HepG2 (cell line): ENCODE results near the gene FOXP3. TPM values are rescaled to one million over a fixed set of nuclear protein-coding genes. Genes with fewer than 3 reads are reported as not detected.

Experiments
- ATAC-seq: fragments of 200-7000 bp; cut with Tn5 transposase; 3 replicates; pipeline ENCODE4 v1.9.1; 2020; ENCODE audit warnings: mild to moderate bottlenecking, moderate library complexity
- BruUV-seq: library from RNA; stranded (reverse); fragments of 400-500 nt; replicated peaks from 2 replicates; lab custom pipeline; 2021; lab: Mats Ljungman, UMichigan
- CTCF ChIA-PET: fragments of 300-600 bp; formaldehyde crosslinking; extraction: SDS; loops from one replicate; lab custom pipeline; 2021; ENCODE audit warnings: low total read pairs, inconsistent platforms, low intra/inter-chr PET ratio; lab: Yijun Ruan, JAX
- POLR2A ChIA-PET: fragments of 350-600 bp; sonication (Branson Sonifier 250); formaldehyde crosslinking; loops from one replicate; lab custom pipeline; 2020; ENCODE audit warnings: antibody characterized with exemption, inconsistent platforms; lab: Yijun Ruan, JAX
- DNase-seq: peaks from one replicate; pipeline ENCODE4 v3.0.0-alpha.2; 2015; ENCODE audit warnings: low spot score
- FAIRE-seq: peaks from 3 replicates; lab custom pipeline; 2011; peaks lifted over from hg19 to GRCh38; lab: Jason Lieb, UNC
- H2AFZ ChIP-seq: one replicate; pipeline ENCODE4 v1.6.1; 2011; ENCODE audit warnings: low read length, inconsistent platforms
- H3K27ac ChIP-seq: fragments of 300-600 bp; 3 replicates; pipeline ENCODE4 v1.8.0; 2011; ENCODE audit warnings: mixed run types, mild to moderate bottlenecking, mixed read lengths, low read length, inconsistent platforms; ENCODE audit not compliant: insufficient read depth; ENCODE audit errors: extremely low read length
- H3K27me3 ChIP-seq, 2 experiments: fragments of 200-600 bp in 1 of 2; 2 replicates in 1 of 2; 3 replicates in 1 of 2; pipeline versions ENCODE4 v1.6.0 to v1.8.0; 2011; ENCODE audit warnings: low read length in 2 of 2, mild to moderate bottlenecking in 2 of 2, moderate library complexity in 2 of 2, inconsistent platforms in 1 of 2; ENCODE audit not compliant: insufficient read depth in 2 of 2, control insufficient read depth in 1 of 2
- H3K36me3 ChIP-seq, 2 experiments: fragments of 200-600 bp in 1 of 2; replicated peaks in 1 of 2; 2 replicates in 1 of 2; 3 replicates in 1 of 2; pipeline versions ENCODE4 v1.5.1 to v1.8.0; 2011; ENCODE audit warnings: low read length in 2 of 2, inconsistent platforms in 1 of 2; ENCODE audit not compliant: insufficient read depth in 2 of 2, control insufficient read depth in 1 of 2
- H3K4me1 ChIP-seq: 2 replicates; pipeline ENCODE4 v1.5.1; 2012; ENCODE audit warnings: low read length, inconsistent platforms; ENCODE audit not compliant: insufficient read depth
- H3K4me2 ChIP-seq: 2 replicates; pipeline ENCODE4 v1.6.0; 2011; ENCODE audit warnings: low read depth, low read length, inconsistent platforms
- H3K4me3 ChIP-seq, 3 experiments: fragments of 200-600 bp in 1 of 3; sonication (generic), shearing (Covaris generic) in 1 of 3; replicated peaks in 1 of 3; 2 replicates each; pipeline ENCODE4 v1.5.1; 2011 to 2016; ENCODE audit warnings: low read length in 3 of 3, inconsistent platforms in 2 of 3, low read depth in 2 of 3, mild to moderate bottlenecking in 2 of 3, control low read depth in 1 of 3, mixed read lengths in 1 of 3; ENCODE audit not compliant: insufficient read depth in 1 of 3
- H3K79me2 ChIP-seq: one replicate; pipeline ENCODE4 v1.6.1; 2011; ENCODE audit warnings: low read length, inconsistent platforms; ENCODE audit not compliant: insufficient read depth
- H3K9ac ChIP-seq: 2 replicates; pipeline ENCODE4 v1.6.0; 2011; ENCODE audit warnings: mild to moderate bottlenecking, low read depth, low read length, inconsistent platforms; ENCODE audit not compliant: insufficient read depth
- H3K9me3 ChIP-seq: 2 replicates; pipeline ENCODE4 v1.5.1; 2012; ENCODE audit warnings: mild to moderate bottlenecking, low read length
- H4K20me1 ChIP-seq: 2 replicates; pipeline ENCODE4 v1.6.0; 2011; ENCODE audit warnings: inconsistent platforms, mild to moderate bottlenecking, low read length, moderate library complexity; ENCODE audit not compliant: insufficient read depth
- ARNT ChIP-seq: fragments of 450-650 bp; IDR thresholded peaks from 2 replicates; pipeline ENCODE4 v1.6.1; 2017
- ELF3 ChIP-seq: IDR thresholded peaks from 2 replicates; pipeline ENCODE4 v1.6.1; 2016; ENCODE audit warnings: missing genetic modification reagents, missing compliant biosample characterization
- GATA4 ChIP-seq: sonication (generic); IDR thresholded peaks from 2 replicates; pipeline ENCODE4 v1.6.1; 2016; ENCODE audit warnings: antibody characterized with exemption, low read depth, borderline replicate concordance
- GATAD1 ChIP-seq: IDR thresholded peaks from 2 replicates; pipeline ENCODE4 v1.6.1; 2016; ENCODE audit warnings: missing genetic modification reagents, missing compliant biosample characterization
- HNRNPL ChIP-seq: fragments of 200-400 bp; formaldehyde crosslinking; IDR thresholded peaks from 2 replicates; pipeline ENCODE4 v1.6.1; 2017; ENCODE audit warnings: mild to moderate bottlenecking, low read depth, low read length
- HOXA5 ChIP-seq: sonication (generic); formaldehyde crosslinking; IDR thresholded peaks from 2 replicates; pipeline ENCODE4 v1.4.0; 2020; ENCODE audit warnings: missing genetic modification reagents
- KLF12 ChIP-seq: sonication (generic); formaldehyde crosslinking; IDR thresholded peaks from 2 replicates; pipeline ENCODE4 v1.4.0; 2020; ENCODE audit warnings: missing genetic modification reagents, borderline replicate concordance
- KLF13 ChIP-seq: sonication (generic); formaldehyde crosslinking; IDR thresholded peaks from 2 replicates; pipeline ENCODE4 v1.4.0; 2020; ENCODE audit warnings: mild to moderate bottlenecking, missing genetic modification reagents
- PATZ1 ChIP-seq: sonication (generic); formaldehyde crosslinking; IDR thresholded peaks from 2 replicates; pipeline ENCODE4 v1.4.0; 2020; ENCODE audit warnings: missing genetic modification reagents
- SNRNP70 ChIP-seq: fragments of 200-400 bp; formaldehyde crosslinking; IDR thresholded peaks from 2 replicates; pipeline ENCODE4 v1.6.1; 2017; ENCODE audit warnings: mild to moderate bottlenecking, low read depth, low read length, moderate library complexity
- STAT5B ChIP-seq: sonication (generic); formaldehyde crosslinking; IDR thresholded peaks from 2 replicates; pipeline ENCODE4 v1.4.0; 2020; ENCODE audit warnings: missing genetic modification reagents
- ZBED4 ChIP-seq: sonication (generic); formaldehyde crosslinking; IDR thresholded peaks from 2 replicates; pipeline ENCODE4 v1.4.0; 2020; ENCODE audit warnings: missing genetic modification reagents, borderline replicate concordance
- ZFP37 ChIP-seq: sonication (generic); formaldehyde crosslinking; IDR thresholded peaks from 2 replicates; pipeline ENCODE4 v1.4.0; 2020; ENCODE audit warnings: missing genetic modification reagents, borderline replicate concordance
- ZNF792 ChIP-seq: IDR thresholded peaks from 2 replicates; pipeline ENCODE4 v1.6.1; 2016
- ZNF816 ChIP-seq: sonication (generic); formaldehyde crosslinking; IDR thresholded peaks from 2 replicates; pipeline ENCODE4 v1.8.0; 2022; ENCODE audit warnings: missing genetic modification reagents, mild to moderate bottlenecking, borderline replicate concordance
- ZUFSP ChIP-seq: sonication (generic); formaldehyde crosslinking; IDR thresholded peaks from 2 replicates; pipeline ENCODE4 v1.9.0; 2021; ENCODE audit warnings: missing genetic modification reagents, mild to moderate bottlenecking, borderline replicate concordance
- WGBS: methylation state at CpG from one replicate; pipeline ENCODE4 v1.1.6; 2017; ENCODE audit warnings: low lambda C conversion rate; 5-methylcytosine and 5-hydroxymethylcytosine counted together
- in situ Hi-C: cut with HindIII; loops from 2 replicates; pipeline ENCODE4 v1.10.0; 2017; ENCODE audit warnings: low pct_unique_long_range_greater_than_20kb; ENCODE audit not compliant: extremely low pct_ligation_motif_present
- intact Hi-C: fragments of 100-400 bp; cut with micrococcal nuclease; formaldehyde crosslinking; loops from one replicate; pipeline ENCODE4 v1.10.0; 2022; ENCODE audit not compliant: unreplicated experiment
- polyA plus RNA-seq, 8 experiments: library from polyadenylated mRNA; depleted of rRNA in 3 of 8; stranded (reverse) in 7 of 8; unstranded in 1 of 8; fragments of >200 nt; fragmentation: Illumina TruSeq in 4 of 8; extraction: Trizol in 4 of 8; gene quantifications; 2 replicates each; pipeline versions ENCODE4 v1.2.1 to v1.2.3, GENCODE V29; 2011 to 2016; ENCODE audit warnings: low read depth in 4 of 8, missing spikeins in 1 of 8, mixed read lengths in 1 of 8; ENCODE audit not compliant: insufficient read depth in 1 of 8
- total RNA-seq, 5 experiments: library from RNA; depleted of rRNA; stranded (reverse); fragments of >200 nt; fragmentation: Illumina TruSeq; extraction: Trizol; gene quantifications; 2 replicates each; pipeline ENCODE4 v1.2.3, GENCODE V29; 2016; ENCODE audit warnings: low read depth in 1 of 5

Gene FOXP3
- total and polyA plus RNA-seq, 2 of the 13 experiments (the other 11 are each of a cell fraction or from before 2014, with no cell fraction given): 0.04 TPM; not detected in 1

GRCh38 chrX:49266523-49267445, 2.3 kb upstream of the FOXP3 start:
- intact Hi-C loops: loop anchor here (5.0 kb wide), 1 partner anchor 74 kb away; no protein-coding TSS in a partner anchor
- Histone ChIP-seq H3K79me2 (peaks cover 9% of the 10 kb centered on the region), H3K4me3 (no peak overlapping the region), H3K9me3 (no peaks in the 10 kb centered on the region), H3K27ac (no peak overlapping the region), H3K36me3 (no peaks in the 10 kb centered on the region), H3K27me3 (no peaks in the 10 kb centered on the region; a peak in 1 of 5 replicates), H3K4me2 (peak overlapping the region; percentile 7; the same call in 1 of the 2 replicates), H4K20me1 (no peaks in the 10 kb centered on the region), H2AFZ (no peak overlapping the region), H3K4me1 (peaks cover 35% of the 10 kb centered on the region), H3K9ac (no peak overlapping the region)
- 19% methylated on average over 7 of the region's 10 CpGs for WGBS
- FAIRE-seq: no peak
- no TSS peak for BruUV-seq
- DNase-seq: no peak
- in situ Hi-C loops: no loop called here
- ATAC-seq: no peak
- ChIA-PET CTCF (no interaction called here), POLR2A (interaction anchor here (1.0 kb wide), 1 partner anchor 76 kb away, joined by 4 read pairs; no protein-coding TSS in a partner anchor)
- no peak for TF ChIP-seq HNRNPL
- no peak for TF ChIP-seq ZFP37 (CRISPR knock-in tag)
- TF ChIP-seq SNRNP70: no peak
- no peak for TF ChIP-seq ARNT
- TF ChIP-seq GATA4: no peak
- no peak for TF ChIP-seq ZNF792
- no peak for TF ChIP-seq STAT5B
- TF ChIP-seq ZUFSP (CRISPR knock-in tag): no peak
- TF ChIP-seq ELF3: no peak
- no peak for TF ChIP-seq HOXA5
- no peak for TF ChIP-seq ZNF816 (CRISPR knock-in tag)
- no peak for TF ChIP-seq KLF12 (CRISPR knock-in tag)
- no peak for TF ChIP-seq KLF13 (CRISPR knock-in tag)
- no peak for TF ChIP-seq PATZ1 (CRISPR knock-in tag)
- TF ChIP-seq GATAD1 (CRISPR knock-in tag): no peak
- no peak for TF ChIP-seq ZBED4
